NCI-H748 (cell line): ENCODE measurements around the gene TRRAP.
A peak's percentile ranks its signal among the peaks of the same experiment; 100 is the strongest.

ENCODE experiments used
- DNase-seq: peaks from one replicate; lab custom pipeline; 2025; ENCODE audit not compliant: unreplicated experiment; lab: John Stamatoyannopoulos, UW

TRRAP gene

GRCh38 chr7:98985406-98985805 is 107.1 kb downstream of the TRRAP start:
- DNase-seq, result no peak

GRCh38 chr7:98985945-98986344 is 107.6 kb downstream of the TRRAP start:
- DNase-seq, result no peak

GRCh38 chr7:98988641-98989040 is 110.3 kb downstream of the TRRAP start:
- no peak for DNase-seq

- DNase-seq, result no peak
Observed at GRCh38 chr7:98990356-98990755, 112.0 kb downstream of the TRRAP start.

DNA sequence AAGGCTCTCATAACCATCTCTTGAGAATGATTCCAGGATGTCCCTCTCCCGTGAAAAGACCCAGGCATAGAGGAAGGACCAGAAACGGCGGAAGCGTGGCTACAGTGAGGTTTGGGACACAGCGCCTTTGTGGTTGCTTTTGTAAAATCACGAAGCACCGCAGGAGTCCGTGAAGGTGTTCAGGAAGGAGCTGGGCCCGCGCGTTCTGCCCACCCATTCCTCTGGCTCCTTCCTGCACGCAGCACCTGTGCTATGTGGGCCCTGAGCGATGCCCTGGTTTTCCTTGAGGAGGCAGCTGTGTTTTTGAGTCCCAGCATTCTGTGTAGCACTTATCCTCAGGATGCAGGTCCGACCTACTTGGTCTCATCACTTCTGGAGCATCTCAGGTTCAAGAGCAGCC is 112.8 kb downstream of the TRRAP start:
- no peak for DNase-seq

GRCh38 chr7:98992076-98992475 is 113.7 kb downstream of the TRRAP start:
- no peak for DNase-seq

DNA sequence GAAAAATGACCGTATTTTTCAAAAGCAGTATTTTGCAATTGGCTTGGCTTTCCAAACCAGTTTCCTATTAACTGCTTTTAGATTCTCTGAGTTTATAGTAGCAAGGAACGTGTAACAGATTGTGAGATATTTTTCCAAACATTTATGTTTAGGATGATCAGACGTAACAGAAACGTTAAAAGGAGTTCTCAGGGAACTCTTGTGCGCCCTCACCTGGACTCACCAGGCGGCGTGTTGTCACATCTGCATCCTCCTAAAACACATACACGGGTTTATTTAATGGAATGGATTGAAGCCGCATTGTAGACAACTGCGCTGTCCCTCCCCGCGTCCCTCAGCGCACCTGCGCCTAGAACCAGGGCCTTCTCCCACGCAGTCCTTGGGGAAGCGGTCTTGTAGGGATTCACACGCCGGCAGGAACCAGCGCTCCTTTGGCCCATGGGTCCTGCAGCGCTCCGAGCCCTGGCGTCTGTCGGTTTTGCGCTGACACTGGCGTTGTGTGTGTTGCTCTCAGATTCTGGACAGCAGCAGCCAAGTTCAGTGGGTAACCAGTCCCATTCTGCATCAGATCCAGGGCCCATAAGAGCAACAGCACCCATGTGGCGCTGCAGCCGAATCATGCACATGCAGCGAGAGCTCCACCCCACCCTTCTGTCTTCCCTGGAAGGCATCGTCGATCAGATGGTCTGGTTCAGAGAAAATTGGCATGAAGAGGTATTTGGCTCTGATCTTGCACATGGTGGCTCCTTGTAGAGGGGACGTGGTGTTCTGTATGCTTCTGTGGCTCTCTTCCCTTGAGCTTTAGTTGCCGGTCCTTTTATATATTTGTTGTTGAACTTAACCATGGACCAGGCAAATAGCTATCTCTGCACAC is 114.9 kb downstream of the TRRAP start:
- no peak for DNase-seq

DNA sequence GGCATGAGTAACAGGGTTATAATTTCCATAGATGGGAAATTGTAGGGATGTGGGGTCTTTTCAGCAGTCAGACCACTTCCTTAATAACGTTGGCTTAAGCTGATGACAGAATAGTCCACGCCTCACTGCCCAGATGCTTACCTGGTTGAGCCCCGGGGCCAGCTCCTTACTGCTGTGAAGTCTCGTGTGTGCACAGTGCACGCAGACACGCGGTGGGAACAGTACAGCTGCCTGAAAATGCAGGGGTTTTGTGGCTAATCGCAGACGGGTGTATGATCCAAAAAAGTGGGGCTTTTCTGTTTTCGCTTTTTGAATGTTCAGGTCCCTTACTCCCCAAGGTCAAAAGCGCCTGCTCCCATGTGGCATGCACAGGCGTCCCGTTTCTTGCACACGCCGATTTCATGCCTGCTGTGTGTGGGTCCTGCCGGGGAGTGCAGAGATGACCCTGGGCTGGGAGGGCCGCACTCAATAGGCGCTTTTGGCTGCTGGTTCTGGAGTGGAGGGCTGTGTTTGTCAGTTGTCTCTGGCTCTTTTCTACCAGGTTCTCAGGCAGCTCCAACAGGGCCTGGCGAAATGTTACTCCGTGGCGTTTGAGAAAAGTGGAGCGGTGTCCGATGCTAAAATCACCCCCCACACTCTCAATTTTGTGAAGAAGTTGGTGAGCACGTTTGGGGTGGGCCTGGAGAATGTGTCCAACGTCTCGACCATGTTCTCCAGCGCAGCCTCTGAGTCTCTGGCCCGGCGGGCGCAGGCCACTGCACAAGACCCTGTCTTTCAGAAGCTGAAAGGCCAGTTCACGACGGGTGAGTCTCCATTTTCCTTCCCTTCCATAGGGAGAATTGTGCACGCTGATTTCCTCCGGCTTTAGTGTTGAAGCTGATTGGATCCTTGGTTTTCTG is 116.0 kb downstream of the TRRAP start:
- no peak for DNase-seq

DNA sequence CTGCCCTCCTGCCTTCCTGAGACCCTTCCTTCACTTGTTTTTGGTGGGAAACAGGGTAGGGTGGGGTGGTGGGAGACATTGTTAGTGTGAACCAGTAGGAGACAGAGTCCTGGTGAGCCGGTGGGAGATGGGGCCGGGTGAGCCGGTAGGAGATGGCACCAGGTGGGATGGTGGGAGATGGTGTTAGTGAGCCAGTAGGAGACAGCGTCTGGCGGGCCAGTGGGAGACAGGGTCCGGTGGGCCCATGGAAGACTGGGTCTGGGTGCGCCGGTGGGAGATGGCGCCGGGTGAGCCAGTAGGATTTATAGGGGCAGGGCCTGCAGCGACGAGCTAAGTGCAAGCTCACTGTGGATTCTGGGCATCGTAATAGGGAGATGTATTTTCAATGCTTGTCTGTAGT is 116.8 kb downstream of the TRRAP start:
- DNase-seq, result no peak

DNA sequence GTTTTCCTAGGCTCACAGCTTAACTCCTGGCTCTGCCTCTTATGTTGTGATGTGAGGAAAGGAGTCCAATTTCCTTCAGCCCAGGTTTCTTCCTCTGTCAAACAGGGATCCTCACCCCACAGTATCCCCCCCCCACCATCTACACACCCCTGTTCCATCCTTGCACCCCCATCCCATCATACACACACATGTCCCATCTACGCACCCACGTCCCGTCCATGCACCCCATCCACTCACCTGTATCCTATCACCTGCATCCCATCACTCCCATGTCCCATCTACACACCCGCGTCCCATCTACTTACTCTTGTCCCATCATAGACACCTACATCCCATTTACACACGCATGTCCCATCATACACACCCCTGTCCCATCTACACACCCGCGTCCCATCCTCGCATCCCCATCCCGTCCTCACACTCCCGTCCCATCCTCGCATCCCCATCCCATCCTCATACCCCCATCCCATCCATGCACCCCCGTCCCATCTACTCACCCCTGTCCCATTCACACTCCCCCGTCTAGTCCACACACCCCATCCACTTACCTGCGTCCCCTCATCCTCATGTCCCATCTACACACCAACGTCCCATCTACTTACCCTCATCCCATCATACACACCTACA is 117.3 kb downstream of the TRRAP start:
- no peak for DNase-seq

DNA sequence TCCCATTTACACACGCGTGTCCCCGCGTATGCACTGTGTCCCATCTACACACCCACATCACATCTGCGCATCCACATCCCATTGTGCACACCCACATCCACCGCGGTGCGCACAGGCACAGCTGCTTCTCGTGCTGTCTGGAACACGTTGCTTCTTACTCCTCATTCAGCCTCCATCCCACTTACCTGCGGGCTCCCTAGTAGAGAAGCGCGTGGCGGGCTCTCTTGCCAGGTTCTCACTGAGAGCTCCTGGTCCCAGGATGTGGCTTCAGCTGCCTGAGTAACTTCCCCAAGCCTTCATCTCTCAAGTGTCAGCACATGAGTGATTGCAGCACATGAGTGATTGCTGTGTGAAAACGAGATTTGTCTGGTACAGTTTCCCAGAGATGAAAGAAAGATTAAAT is 117.8 kb downstream of the TRRAP start:
- DNase-seq, result no peak

GRCh38 chr7:98997846-98998245 is 119.5 kb downstream of the TRRAP start:
- no peak for DNase-seq

DNA sequence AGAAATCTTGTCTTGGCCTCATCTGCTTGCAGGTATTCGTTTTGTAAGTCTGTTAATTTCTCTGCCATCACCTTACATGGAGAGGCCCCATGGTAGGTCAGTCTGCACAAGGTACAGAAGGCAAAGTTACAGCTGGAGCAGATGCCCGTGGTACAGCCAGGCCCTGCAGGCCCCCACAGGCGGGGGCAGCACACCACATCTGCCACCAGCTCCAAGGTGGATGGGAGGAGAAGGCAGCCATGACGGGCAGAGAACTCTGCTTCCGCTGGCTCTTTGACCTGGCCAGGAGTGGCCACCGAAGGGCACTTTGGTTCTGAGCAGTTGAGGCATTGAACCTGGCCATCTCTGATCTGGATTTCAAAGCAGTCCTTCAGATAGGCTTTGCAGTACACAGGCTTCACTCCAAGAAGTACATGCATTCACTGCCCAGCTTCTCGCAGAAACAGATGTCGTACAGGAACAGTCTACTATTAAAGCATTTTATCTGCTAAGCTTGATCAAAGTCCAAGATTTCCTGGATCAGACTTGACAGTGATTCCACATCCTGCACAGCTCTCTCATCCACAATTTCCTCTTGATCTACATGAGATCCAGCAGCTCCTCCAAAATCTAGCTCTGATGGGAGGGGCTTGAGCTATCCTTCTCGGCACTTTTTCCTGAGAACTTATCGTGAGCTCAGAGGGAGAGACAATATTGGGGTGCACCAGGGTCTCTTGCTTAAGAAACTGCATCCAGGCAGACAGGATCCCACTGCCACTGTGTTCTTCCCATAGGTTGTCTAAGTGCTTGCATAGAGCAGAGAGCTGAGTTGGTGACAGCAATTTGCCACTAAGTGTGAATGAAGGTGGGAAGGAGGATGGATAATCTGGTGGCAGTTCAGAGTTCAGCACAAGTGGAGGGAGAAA is 120.7 kb downstream of the TRRAP start:
- no peak for DNase-seq

DNA sequence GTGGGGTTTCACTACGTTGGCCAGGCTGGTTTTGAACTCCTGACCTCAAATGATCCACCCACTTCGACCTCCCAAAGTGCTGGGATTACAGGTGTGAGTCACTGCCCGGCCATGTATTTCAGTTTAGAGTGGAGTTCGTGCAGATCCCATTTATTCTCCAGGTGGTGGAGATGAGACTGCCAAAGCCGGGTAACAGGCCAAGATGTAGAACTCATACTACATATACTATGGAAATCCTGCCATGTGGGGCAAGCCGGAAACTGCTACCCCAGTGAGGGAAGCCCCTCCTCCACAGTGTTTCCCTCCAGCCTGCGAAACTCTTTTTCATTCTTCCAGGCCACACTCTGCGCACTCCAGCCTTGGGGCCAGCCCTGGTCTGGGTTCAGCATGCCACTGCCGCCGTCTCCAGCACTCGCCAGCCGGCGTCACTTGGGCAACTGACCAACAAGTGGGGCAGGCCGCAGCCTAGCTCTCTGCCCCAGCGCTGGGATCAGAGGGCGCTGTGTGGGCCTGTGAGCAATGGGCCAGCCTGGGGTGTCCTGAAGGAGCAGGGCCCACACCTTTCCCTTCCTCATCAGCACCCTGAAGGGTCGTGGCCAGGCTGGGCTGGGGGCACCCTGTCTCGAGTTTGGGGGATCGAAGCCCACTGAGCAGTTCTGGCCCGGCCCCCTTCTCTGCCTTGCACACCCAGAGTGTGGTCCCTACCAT is 122.0 kb downstream of the TRRAP start:
- no peak for DNase-seq

DNA sequence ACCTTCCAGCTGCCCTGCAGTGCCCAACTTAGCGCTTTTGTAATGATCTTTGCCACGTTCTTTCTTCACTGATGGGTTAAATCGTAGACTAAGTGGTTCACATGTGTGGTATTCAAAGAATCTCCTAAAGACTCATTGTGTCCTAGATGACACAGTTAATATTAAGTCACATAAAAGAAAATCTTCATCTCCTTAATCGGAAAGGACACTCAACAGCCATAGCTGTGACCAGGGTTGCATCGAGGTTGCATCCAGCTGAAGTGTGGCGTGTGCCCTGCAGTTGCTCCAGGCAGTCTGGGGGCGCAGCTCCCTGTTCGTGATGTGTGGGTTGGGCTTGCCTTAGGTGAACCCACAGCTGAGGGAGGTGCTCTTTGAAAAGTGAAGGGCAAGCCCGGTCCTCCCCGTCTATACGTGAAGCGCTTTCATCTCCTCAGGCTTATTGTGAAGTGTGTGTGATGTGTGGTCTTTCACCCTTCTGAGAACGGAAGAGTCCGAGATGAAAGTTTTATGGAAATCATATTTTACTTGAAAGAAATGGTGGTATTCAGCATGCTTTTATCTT is 122.7 kb downstream of the TRRAP start:
- DNase-seq, result no peak

GRCh38 chr7:99001482-99002147 is 123.3 kb downstream of the TRRAP start:
- DNase-seq, result no peak

- no peak for DNase-seq
Observed at GRCh38 chr7:99002148-99002826, 124.0 kb downstream of the TRRAP start.

- DNase-seq, result peak; percentile 8
Observed at GRCh38 chr7:99002827-99003212, 124.5 kb downstream of the TRRAP start.

GRCh38 chr7:99003419-99003818 is 125.1 kb downstream of the TRRAP start:
- no peak for DNase-seq
